SU-DHL-6 (cell line): ENCODE measurements around the gene LYZL6.

Source experiments
- H2AFZ ChIP-seq: fragments of 200-600 bp; sonication (generic); 2 replicates; pipeline ENCODE4 v1.6.1; 2014; ENCODE audit warnings: low read depth, mild to moderate bottlenecking, moderate library complexity, mixed read lengths, antibody characterized with exemption, low read length; ENCODE audit not compliant: severe bottlenecking
- H3F3A ChIP-seq: fragments of 200-600 bp; shearing (Covaris generic); 2 replicates; pipeline ENCODE4 v1.6.0; 2016; ENCODE audit warnings: antibody characterized with exemption, mild to moderate bottlenecking; ENCODE audit not compliant: insufficient read depth
- H3K27ac ChIP-seq: fragments of 200-600 bp; sonication (generic); 2 replicates; pipeline ENCODE4 v1.5.1; 2016; ENCODE audit warnings: low read depth, mild to moderate bottlenecking, low read length, moderate library complexity, mixed read lengths
- H3K27me3 ChIP-seq: fragments of 200-600 bp; sonication (generic), shearing (Covaris generic); 2 replicates; pipeline ENCODE4 v1.6.0; 2014; ENCODE audit warnings: mild to moderate bottlenecking, low read length
- H3K36me3 ChIP-seq: fragments of 200-600 bp; sonication (generic); 2 replicates; pipeline ENCODE4 v1.6.1; 2014; ENCODE audit warnings: mild to moderate bottlenecking, low read length, mixed read lengths
- H3K4me2 ChIP-seq: fragments of 300-600, 200-600 bp; shearing (Covaris generic), sonication (generic); 2 replicates; pipeline ENCODE4 v1.6.0; 2014; ENCODE audit warnings: low read length, low read depth, mild to moderate bottlenecking; ENCODE audit not compliant: poor library complexity, severe bottlenecking
- H3K4me3 ChIP-seq: fragments of 200-600 bp; sonication (generic); 2 replicates; pipeline ENCODE4 v1.5.1; 2014; ENCODE audit warnings: antibody characterized with exemption, low read length, mild to moderate bottlenecking, mixed read lengths; ENCODE audit not compliant: insufficient read depth, poor library complexity, severe bottlenecking
- H3K79me2 ChIP-seq: fragments of 200-600 bp; sonication (generic); 2 replicates; pipeline ENCODE4 v1.6.1; 2014; ENCODE audit warnings: mild to moderate bottlenecking, low read length, moderate library complexity; ENCODE audit not compliant: insufficient read depth
- H3K9ac ChIP-seq: fragments of 200-600 bp; sonication (generic); 2 replicates; pipeline ENCODE4 v1.7.0; 2014; ENCODE audit warnings: mild to moderate bottlenecking, low read length
- H3K9me2 ChIP-seq: fragments of 200-600 bp; sonication (generic); replicated peaks from 2 replicates; pipeline ENCODE4 v1.6.1; 2014; ENCODE audit warnings: low read length; ENCODE audit not compliant: insufficient read depth
- H3K9me3 ChIP-seq: fragments of 200-600 bp; sonication (generic); 2 replicates; pipeline ENCODE4 v1.6.1; 2014; ENCODE audit warnings: low read length, mixed read lengths; ENCODE audit not compliant: insufficient read depth
- H4K20me1 ChIP-seq: fragments of 200-600 bp; sonication (generic); 2 replicates; pipeline ENCODE4 v1.6.1; 2014; ENCODE audit warnings: low read depth, mild to moderate bottlenecking, antibody characterized with exemption, low read length, moderate library complexity, mixed read lengths
- EZH2phosphoT487 ChIP-seq: fragments of 200-600 bp; sonication (generic), shearing (Covaris generic); conservative IDR thresholded peaks from 2 replicates; pipeline ENCODE4 v1.6.1; 2018; ENCODE audit warnings: mild to moderate bottlenecking, antibody characterized with exemption, low read length, moderate library complexity, mixed read lengths
- TF ChIP-seq, protein P1 (sequence below): fragments of 200-600 bp; sonication (generic); IDR thresholded peaks from one replicate; pipeline ENCODE4 v1.5.1; 2017; ENCODE audit warnings: antibody characterized with exemption, mild to moderate bottlenecking, low read length, moderate library complexity; ENCODE audit not compliant: insufficient read depth, poor library complexity, severe bottlenecking

Gene LYZL6

GRCh38 chr17:35977509-35977908 lies 34.0 kb upstream of the LYZL6 start:
- Histone ChIP-seq H3K9ac (no peak overlapping the region), H3K27ac (no peak overlapping the region), H3K36me3 (no peaks in the 10 kb centered on the region), H3K27me3 (no peaks in the 10 kb centered on the region), H3K9me3 (no peaks in the 10 kb centered on the region), H4K20me1 (no peaks in the 10 kb centered on the region), H2AFZ (no peak overlapping the region), H3K79me2 (no peaks in the 10 kb centered on the region), H3K4me3 (no peak overlapping the region), H3K4me2 (no peak overlapping the region), H3F3A (no peaks in the 10 kb centered on the region), H3K9me2 (no peaks in the 10 kb centered on the region)
- TF ChIP-seq, protein P1, sequence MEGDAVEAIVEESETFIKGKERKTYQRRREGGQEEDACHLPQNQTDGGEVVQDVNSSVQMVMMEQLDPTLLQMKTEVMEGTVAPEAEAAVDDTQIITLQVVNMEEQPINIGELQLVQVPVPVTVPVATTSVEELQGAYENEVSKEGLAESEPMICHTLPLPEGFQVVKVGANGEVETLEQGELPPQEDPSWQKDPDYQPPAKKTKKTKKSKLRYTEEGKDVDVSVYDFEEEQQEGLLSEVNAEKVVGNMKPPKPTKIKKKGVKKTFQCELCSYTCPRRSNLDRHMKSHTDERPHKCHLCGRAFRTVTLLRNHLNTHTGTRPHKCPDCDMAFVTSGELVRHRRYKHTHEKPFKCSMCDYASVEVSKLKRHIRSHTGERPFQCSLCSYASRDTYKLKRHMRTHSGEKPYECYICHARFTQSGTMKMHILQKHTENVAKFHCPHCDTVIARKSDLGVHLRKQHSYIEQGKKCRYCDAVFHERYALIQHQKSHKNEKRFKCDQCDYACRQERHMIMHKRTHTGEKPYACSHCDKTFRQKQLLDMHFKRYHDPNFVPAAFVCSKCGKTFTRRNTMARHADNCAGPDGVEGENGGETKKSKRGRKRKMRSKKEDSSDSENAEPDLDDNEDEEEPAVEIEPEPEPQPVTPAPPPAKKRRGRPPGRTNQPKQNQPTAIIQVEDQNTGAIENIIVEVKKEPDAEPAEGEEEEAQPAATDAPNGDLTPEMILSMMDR = no peak
- TF ChIP-seq EZH2phosphoT487 = no peak

GRCh38 chr17:35973333-35974260 lies 30.1 kb upstream of the LYZL6 start:
- Histone ChIP-seq H3K79me2 (no peaks in the 10 kb centered on the region), H3F3A (no peaks in the 10 kb centered on the region), H3K4me2 (no peak overlapping the region), H3K4me3 (no peak overlapping the region), H3K36me3 (no peaks in the 10 kb centered on the region), H3K9me2 (no peaks in the 10 kb centered on the region), H3K9ac (no peak overlapping the region), H2AFZ (no peak overlapping the region), H4K20me1 (no peaks in the 10 kb centered on the region), H3K9me3 (no peaks in the 10 kb centered on the region), H3K27me3 (no peaks in the 10 kb centered on the region), H3K27ac (no peak overlapping the region)
- TF ChIP-seq EZH2phosphoT487 = no peak
- TF ChIP-seq, protein P1 = no peak

DNA sequence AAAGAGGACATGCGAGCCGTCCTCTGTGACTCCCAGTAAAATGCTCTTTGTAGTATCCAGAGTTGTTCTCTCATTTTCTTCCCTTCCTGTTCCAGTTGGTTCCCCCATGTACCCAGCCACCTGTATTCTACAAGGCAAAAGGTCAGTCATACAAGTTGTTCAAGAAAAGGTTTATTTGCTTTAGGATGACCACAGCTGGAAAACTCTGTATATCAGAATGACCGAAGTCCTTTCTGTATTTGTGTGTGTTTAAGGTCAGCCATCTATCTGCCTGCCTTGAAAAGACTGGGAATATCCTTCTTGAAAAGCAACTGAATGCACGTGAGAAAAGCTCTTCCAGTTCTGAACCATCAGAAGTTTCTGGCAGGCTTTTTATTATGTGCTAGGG lies 29.4 kb upstream of the LYZL6 start:
- no peak for TF ChIP-seq EZH2phosphoT487
- TF ChIP-seq, protein P1 = no peak
- H3F3A ChIP-seq = no peaks in the 10 kb centered on the region
- H3K79me2 ChIP-seq = no peaks in the 10 kb centered on the region
- H3K4me2 ChIP-seq = no peak overlapping the region
- H3K27me3 ChIP-seq = no peaks in the 10 kb centered on the region
- no peak overlapping the region for H3K27ac ChIP-seq
- H3K9me3 ChIP-seq = no peaks in the 10 kb centered on the region
- H4K20me1 ChIP-seq = no peaks in the 10 kb centered on the region
- no peak overlapping the region for H3K4me3 ChIP-seq
- no peak overlapping the region for H3K9ac ChIP-seq
- no peaks in the 10 kb centered on the region for H3K36me3 ChIP-seq
- no peak overlapping the region for H2AFZ ChIP-seq
- H3K9me2 ChIP-seq = no peaks in the 10 kb centered on the region
